HepG2 (cell line): ENCODE measurements around the gene GPR31. TPM values are rescaled to one million over a fixed set of nuclear protein-coding genes. Genes with fewer than 3 reads are reported as not detected.

ENCODE experiments used
- DMAP1 ChIP-seq: IDR thresholded peaks from 2 replicates; pipeline ENCODE4 v1.6.1; 2016
- FOSL2 ChIP-seq: sonication (generic); formaldehyde crosslinking; IDR thresholded peaks from 2 replicates; pipeline ENCODE4 v1.4.0; 2020; ENCODE audit warnings: missing genetic modification reagents
- ISL2 ChIP-seq: sonication (generic); formaldehyde crosslinking; IDR thresholded peaks from 2 replicates; pipeline ENCODE4 v1.5.0; 2020; ENCODE audit warnings: missing genetic modification reagents
- KDM2A ChIP-seq: sonication (generic); formaldehyde crosslinking; IDR thresholded peaks from 2 replicates; pipeline ENCODE4 v1.4.0; 2020; ENCODE audit warnings: low read depth, missing genetic modification reagents, borderline replicate concordance
- KDM6A ChIP-seq: IDR thresholded peaks from 2 replicates; pipeline ENCODE4 v1.6.1; 2016; ENCODE audit warnings: low read depth
- KMT2B ChIP-seq: IDR thresholded peaks from 2 replicates; pipeline ENCODE4 v1.6.1; 2016; ENCODE audit warnings: missing genetic modification reagents, missing compliant biosample characterization
- NONO ChIP-seq, 2 experiments: fragments of 450-650 bp in 1 of 2; sonication (generic) in 1 of 2; formaldehyde crosslinking in 1 of 2; IDR thresholded peaks in 1 of 2; conservative IDR thresholded peaks in 1 of 2; 2 replicates each; pipeline versions ENCODE4 v1.6.1 to v1.8.0; 2017 to 2022; ENCODE audit warnings: mild to moderate bottlenecking in 1 of 2, missing genetic modification reagents in 1 of 2, moderate library complexity in 1 of 2
- NR2C2 ChIP-seq: sonication (generic); formaldehyde crosslinking; IDR thresholded peaks from 2 replicates; pipeline ENCODE4 v1.4.0; 2020; ENCODE audit warnings: missing genetic modification reagents, mild to moderate bottlenecking, moderate library complexity, borderline replicate concordance
- POLR2AphosphoS2 ChIP-seq: IDR thresholded peaks from 2 replicates; pipeline ENCODE4 v1.6.1; 2011; ENCODE audit warnings: low read depth, low read length, improper control_type of control experiment
- RBAK ChIP-seq: sonication (generic); formaldehyde crosslinking; IDR thresholded peaks from 2 replicates; pipeline ENCODE4 v1.5.1; 2020; ENCODE audit warnings: mild to moderate bottlenecking, missing genetic modification reagents
- TOPORS ChIP-seq: sonication (generic); formaldehyde crosslinking; IDR thresholded peaks from 2 replicates; pipeline ENCODE4 v1.8.0; 2023; ENCODE audit warnings: mild to moderate bottlenecking, missing genetic modification reagents
- ZBTB1 ChIP-seq: sonication (generic); formaldehyde crosslinking; IDR thresholded peaks from 2 replicates; pipeline ENCODE4 v1.4.0; 2020; ENCODE audit warnings: missing genetic modification reagents, borderline replicate concordance
- ZBTB3 ChIP-seq: sonication (generic); formaldehyde crosslinking; IDR thresholded peaks from 2 replicates; pipeline ENCODE4 v1.4.0; 2020; ENCODE audit warnings: low read depth, mild to moderate bottlenecking, moderate library complexity, missing genetic modification reagents, borderline replicate concordance
- ZFYVE20 ChIP-seq: sonication (generic); formaldehyde crosslinking; IDR thresholded peaks from 2 replicates; pipeline ENCODE4 v1.8.0; 2023; ENCODE audit warnings: low read depth, mild to moderate bottlenecking, moderate library complexity, missing genetic modification reagents, borderline replicate concordance
- ZGPAT ChIP-seq: IDR thresholded peaks from 2 replicates; pipeline ENCODE4 v1.6.1; 2016; ENCODE audit warnings: mild to moderate bottlenecking
- ZHX1 ChIP-seq: sonication (generic); formaldehyde crosslinking; IDR thresholded peaks from 2 replicates; pipeline ENCODE4 v1.8.1; 2022; ENCODE audit warnings: low read depth, mild to moderate bottlenecking, missing genetic modification reagents
- ZIK1 ChIP-seq: sonication (generic); formaldehyde crosslinking; IDR thresholded peaks from 2 replicates; pipeline ENCODE4 v1.5.0; 2020; ENCODE audit warnings: mild to moderate bottlenecking, low read depth, missing genetic modification reagents, borderline replicate concordance
- ZNF121 ChIP-seq: sonication (generic); formaldehyde crosslinking; IDR thresholded peaks from 2 replicates; pipeline ENCODE4 v1.5.0; 2020; ENCODE audit warnings: mild to moderate bottlenecking, missing genetic modification reagents
- ZNF235 ChIP-seq: sonication (generic); formaldehyde crosslinking; IDR thresholded peaks from 2 replicates; pipeline ENCODE4 v1.8.1; 2023; ENCODE audit warnings: mild to moderate bottlenecking, missing genetic modification reagents, borderline replicate concordance
- ZNF484 ChIP-seq: sonication (generic); formaldehyde crosslinking; IDR thresholded peaks from 2 replicates; pipeline ENCODE4 v1.5.1; 2020; ENCODE audit warnings: mild to moderate bottlenecking, low read depth, missing genetic modification reagents, borderline replicate concordance
- ZNF607 ChIP-seq: sonication (generic); formaldehyde crosslinking; IDR thresholded peaks from 2 replicates; pipeline ENCODE4 v1.5.1; 2020; ENCODE audit warnings: missing genetic modification reagents, mild to moderate bottlenecking, borderline replicate concordance
- ZNF615 ChIP-seq: sonication (generic); formaldehyde crosslinking; IDR thresholded peaks from 2 replicates; pipeline ENCODE4 v1.5.0; 2020; ENCODE audit warnings: mild to moderate bottlenecking, missing genetic modification reagents, borderline replicate concordance
- ZNF703 ChIP-seq: sonication (generic); formaldehyde crosslinking; IDR thresholded peaks from 2 replicates; pipeline ENCODE4 v1.5.1; 2020; ENCODE audit warnings: missing genetic modification reagents, mild to moderate bottlenecking, moderate library complexity, borderline replicate concordance
- ZNF75D ChIP-seq: sonication (generic); formaldehyde crosslinking; IDR thresholded peaks from 2 replicates; pipeline ENCODE4 v1.8.1; 2023; ENCODE audit warnings: missing genetic modification reagents, mild to moderate bottlenecking, borderline replicate concordance
- ZNF761 ChIP-seq: sonication (generic); formaldehyde crosslinking; conservative IDR thresholded peaks from 2 replicates; pipeline ENCODE4 v1.4.0; 2020; ENCODE audit warnings: mild to moderate bottlenecking, missing genetic modification reagents
- ZNF792 ChIP-seq: IDR thresholded peaks from 2 replicates; pipeline ENCODE4 v1.6.1; 2016
- ZNF816 ChIP-seq: sonication (generic); formaldehyde crosslinking; IDR thresholded peaks from 2 replicates; pipeline ENCODE4 v1.8.0; 2022; ENCODE audit warnings: missing genetic modification reagents, mild to moderate bottlenecking, borderline replicate concordance
- polyA plus RNA-seq, 8 experiments: library from polyadenylated mRNA; depleted of rRNA in 3 of 8; stranded (reverse) in 7 of 8; unstranded in 1 of 8; fragments of >200 nt; fragmentation: Illumina TruSeq in 4 of 8; extraction: Trizol in 4 of 8; gene quantifications; 2 replicates each; pipeline versions ENCODE4 v1.2.1 to v1.2.3, GENCODE V29; 2011 to 2016; ENCODE audit warnings: low read depth in 4 of 8, missing spikeins in 1 of 8, mixed read lengths in 1 of 8; ENCODE audit not compliant: insufficient read depth in 1 of 8
- total RNA-seq, 5 experiments: library from RNA; depleted of rRNA; stranded (reverse); fragments of >200 nt; fragmentation: Illumina TruSeq; extraction: Trizol; gene quantifications; 2 replicates each; pipeline ENCODE4 v1.2.3, GENCODE V29; 2016; ENCODE audit warnings: low read depth in 1 of 5

GPR31 gene
- total and polyA plus RNA-seq, 2 of the 13 experiments (the other 11 are each of a cell fraction or from before 2014, with no cell fraction given) = not detected

- TF ChIP-seq TOPORS (CRISPR knock-in tag) = no peak
- TF ChIP-seq ZHX1 (CRISPR knock-in tag) = no peak
- TF ChIP-seq ZIK1 = no peak; the same call in 1 of the 2 replicates
- TF ChIP-seq ZNF121 (CRISPR knock-in tag) = no peak
- TF ChIP-seq POLR2AphosphoS2 = no peak
- no peak for TF ChIP-seq NR2C2
- no peak for TF ChIP-seq RBAK (CRISPR knock-in tag)
- no peak for TF ChIP-seq ZNF235
- TF ChIP-seq ZNF703 (CRISPR knock-in tag) = no peak
- no peak for TF ChIP-seq KDM2A (CRISPR knock-in tag)
- TF ChIP-seq ZNF816 (CRISPR knock-in tag) = no peak
- TF ChIP-seq ZGPAT (CRISPR knock-in tag) = peak; percentile 79
- TF ChIP-seq KDM6A (CRISPR knock-in tag) = peak; percentile 80
- TF ChIP-seq DMAP1 (CRISPR knock-in tag) = peak; percentile 64; the same call in 1 of the 2 replicates
- TF ChIP-seq ZNF607 = no peak
- peak; percentile 59 for TF ChIP-seq KMT2B (CRISPR knock-in tag)
- TF ChIP-seq ZBTB3 (CRISPR knock-in tag) = no peak
- no peak for TF ChIP-seq ZNF615
- no peak for TF ChIP-seq NONO (IDR thresholded peaks at IDR 0.05)
- 0 out of 2 replicates have a peak, but pooled peaks have one; percentile 42 for TF ChIP-seq NONO (CRISPR knock-in tag; conservative IDR thresholded peaks at IDR 0.05)
- TF ChIP-seq ZNF792 (CRISPR knock-in tag) = peak; percentile 72
- no peak for TF ChIP-seq ZBTB1 (CRISPR knock-in tag)
- peak; percentile 62 for TF ChIP-seq FOSL2 (CRISPR knock-in tag)
- TF ChIP-seq ZNF761 = no peak; the same call in 1 of the 2 replicates
- TF ChIP-seq ZNF484 (CRISPR knock-in tag) = no peak
- no peak for TF ChIP-seq ZFYVE20 (CRISPR knock-in tag)
- TF ChIP-seq ISL2 (CRISPR knock-in tag) = peak; percentile 84
- no peak for TF ChIP-seq ZNF75D (CRISPR knock-in tag)
Observed at GRCh38 chr6:167122827-167123657, 34.7 kb downstream of the GPR31 start, which contains the start of gene CCR6 (continued).
